Heart left ventricle (tissue), 16 donors: Measurements from ENCODE around the gene DAB1. TPM values are rescaled to one million over a fixed set of nuclear protein-coding genes. Genes with fewer than 3 reads are reported as not detected.

ENCODE experiments used
- ATAC-seq, 4 donors: fragments of 200-7000 bp; cut with Tn5 transposase; one replicate each; pipeline ENCODE4 v1.9.1; 2020 to 2022; ENCODE audit warnings: moderate library complexity in 4 of 4, mild to moderate bottlenecking in 3 of 4, moderate number of reproducible peaks in 1 of 4
- DNase-seq, 5 donors: peaks; one replicate each; pipeline ENCODE4 v3.0.0-alpha.2; 2020
- H3K27ac ChIP-seq, 12 donors: fragments of 200-600 bp; sonication (generic) in 4 of 12; one replicate each; pipeline versions ENCODE4 v1.5.0 to v1.8.0; 2016 to 2022; ENCODE audit warnings: mild to moderate bottlenecking in 2 of 12
- H3K27me3 ChIP-seq, 9 donors: fragments of 200-600 bp; sonication (generic) in 2 of 9; one replicate each; pipeline versions ENCODE4 v1.5.1 to v1.8.0; 2016 to 2022; ENCODE audit warnings: mild to moderate bottlenecking in 3 of 9
- H3K36me3 ChIP-seq, 9 donors: fragments of 200-600 bp; sonication (generic) in 2 of 9; one replicate each; pipeline versions ENCODE4 v1.5.0 to v1.8.0; 2018 to 2022; ENCODE audit warnings: mild to moderate bottlenecking in 2 of 9
- H3K4me1 ChIP-seq, 12 donors: fragments of 200-600 bp; sonication (generic) in 4 of 12; one replicate each; pipeline versions ENCODE4 v1.5.0 to v1.8.0; 2016 to 2022; ENCODE audit warnings: mild to moderate bottlenecking in 3 of 12
- H3K4me3 ChIP-seq, 12 donors: fragments of 200-600 bp; sonication (generic) in 4 of 12; one replicate each; pipeline versions ENCODE4 v1.5.0 to v1.8.0; 2017 to 2022; ENCODE audit warnings: mild to moderate bottlenecking in 9 of 12, moderate library complexity in 4 of 12
- H3K9me3 ChIP-seq, 12 donors: fragments of 200-600 bp; sonication (generic) in 4 of 12; one replicate each; pipeline versions ENCODE4 v1.5.0 to v1.8.0; 2016 to 2022; ENCODE audit warnings: mild to moderate bottlenecking in 1 of 12
- CTCF ChIP-seq, 12 donors: fragments of 200-600 bp; sonication (generic) in 4 of 12; IDR thresholded peaks; one replicate each; pipeline versions ENCODE4 v1.5.0 to v1.8.0; 2018 to 2022; ENCODE audit warnings: antibody characterized with exemption in 12 of 12, mild to moderate bottlenecking in 5 of 12
- POLR2A ChIP-seq, 2 donors: fragments of 450-650 bp; IDR thresholded peaks; one replicate each; pipeline ENCODE4 v1.6.1; 2017; ENCODE audit warnings: antibody characterized with exemption in 2 of 2, mild to moderate bottlenecking in 2 of 2, moderate library complexity in 2 of 2
- WGBS, 4 donors: extraction: QIAGEN DNeasy Blood & Tissue Kit in 2 of 4; methylation state at CpG; one replicate each; pipeline versions ENCODE4 v1.1.5 to v1.1.7; 2013 to 2018; 5-methylcytosine and 5-hydroxymethylcytosine counted together
- intact Hi-C, 10 donors: fragments of 100-400 bp; cut with DNase I; formaldehyde crosslinking; loops; one replicate each; pipeline versions ENCODE4 v1.11.1 to v1.14.2; 2022
- polyA plus RNA-seq, 2 donors: library from polyadenylated mRNA; stranded (reverse); fragments of 200-250 nt; gene quantifications; one replicate each; pipeline ENCODE4 v1.2.3, GENCODE V29; 2013
- total RNA-seq, 9 donors: library from RNA; depleted of rRNA in 2 of 9; stranded (reverse); fragments of >200 nt in 2 of 9; fragmentation: NEBNext Ultra II Directional in 3 of 9; extraction: Animal tissue kit (Norgen Biotek cat#: 25700) in 3 of 9; gene quantifications; one replicate each; pipeline versions ENCODE4 v1.1.0 to v1.2.4, GENCODE V29; 2016 to 2023
- donor health status: ischemic (EF 13 %, LVEDD 7.1; RV severe dilation, severe dysfunction).
- donor health status: healthy with polysubstance abuse.
- donor health status: DM: no; HTN: yes; CAD: no.
- donor health status: DM: no; HTN: no; CAD: no.
- donor health status: ischemic (EF 25% LVEDD 6.9; RV normal size, moderate dysfunction).
- donor health status: ischemic (EF 25% LVEDD 5.7; RV mildly dilated, moderate dysfunction).
- donor health status: healthy.
- donor health status: DM: yes; HTN: yes; CAD: no.
- donor health status: ischemic (EF 35%, LVEDD 5.7; RV mildly dilated, moderate dysfunction).
- donor health status: nonischemic (EF 11% LVEDD 7.7; RV severe dilation, severe dysfunction).
- donor health status: DM: yes; HTN: yes; CAD: no.
- donor health status: PGD.
- donor health status: ischemic (EF 29% LVEDD 5.4; RV normal size, mild dysfunction).
- donor health status: nonischemic (EF 23%, LVEDD 6.1; RV moderate dilation, normal function).

Gene DAB1
- total and polyA plus RNA-seq, 11 donors: 0.26 to 28.8 (median 5.2) TPM

DNA sequence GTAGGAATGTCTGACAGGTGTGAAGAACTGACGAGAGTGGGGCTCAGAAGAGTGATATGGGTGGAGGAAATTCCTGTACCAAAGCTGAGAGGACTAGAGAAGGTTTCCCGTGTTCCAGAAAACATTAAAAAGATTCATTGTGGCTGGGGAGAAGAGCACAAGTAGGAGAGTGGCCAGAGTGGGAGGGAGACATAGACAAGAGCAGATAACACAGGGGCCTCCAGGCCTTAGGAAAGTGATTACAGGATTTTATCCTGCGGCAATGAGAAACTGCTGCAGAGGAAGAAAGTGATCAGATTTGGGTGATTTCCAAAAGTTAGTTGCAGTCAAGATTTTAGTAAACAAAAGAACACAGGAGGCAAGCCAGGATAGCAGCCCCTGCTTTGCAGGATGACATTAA lies 465.9 kb downstream of the DAB1 start:
- TF ChIP-seq CTCF (IDR thresholded peaks at IDR 0.05): no peak
- H3K36me3 ChIP-seq: no peaks in the 10 kb centered on the region
- DNase-seq (no peak), ATAC-seq (no peak)
- H3K4me1 ChIP-seq: no peaks in the 10 kb centered on the region
- no peak overlapping the region for H3K4me3 ChIP-seq
- peaks cover 0 to 1% (median 0%) of the 10 kb centered on the region in 9 donors for H3K27me3 ChIP-seq
- 45 to 54% (median 52%) methylated on average over 3 of the region's 3 CpGs for WGBS, 4 donors
- no peaks in the 10 kb centered on the region for H3K9me3 ChIP-seq
- H3K27ac ChIP-seq: no peak overlapping the region
- intact Hi-C loops: no loop called here

DNA sequence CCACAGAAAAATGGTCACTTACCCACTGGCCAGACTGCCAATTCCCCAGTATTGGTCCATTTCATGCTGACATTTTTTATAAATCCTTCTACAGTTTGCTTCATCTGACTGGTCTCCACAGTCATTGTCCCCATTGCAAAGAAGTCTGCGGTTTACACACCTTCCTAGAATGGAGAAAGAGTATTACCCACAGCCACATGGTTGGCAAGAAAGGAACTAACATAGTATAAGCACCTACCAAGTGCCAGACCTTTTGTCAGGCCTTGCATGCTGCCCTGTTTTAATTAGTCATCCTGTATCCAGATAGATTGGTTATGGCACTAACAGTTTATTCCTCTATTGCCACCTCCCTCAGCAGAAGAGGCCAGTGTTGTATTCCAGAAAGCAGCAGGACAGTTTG lies 469.2 kb downstream of the DAB1 start:
- Histone ChIP-seq H3K27me3 (peaks cover 0 to 3% (median 0%) of the 10 kb centered on the region in 9 donors), H3K4me3 (no peak overlapping the region), H3K36me3 (no peaks in the 10 kb centered on the region), H3K27ac (no peak overlapping the region), H3K9me3 (no peaks in the 10 kb centered on the region), H3K4me1 (no peaks in the 10 kb centered on the region)
- no peak for DNase-seq
- no peak for ATAC-seq
- WGBS, 4 donors: 86 to 97% (median 92%) methylated on average over 1 of the region's 1 CpG
- intact Hi-C loops: no loop called here
- no peak for TF ChIP-seq CTCF (IDR thresholded peaks at IDR 0.05)
- TF ChIP-seq POLR2A (IDR thresholded peaks at IDR 0.05): no peak

- WGBS, 4 donors: 41 to 59% (median 49%) methylated on average over 5 of the region's 5 CpGs
- intact Hi-C loops: loop anchor here in 1 of 10 donors (2.0 kb wide), 1 partner anchor 21 kb away; no protein-coding TSS in a partner anchor
- Histone ChIP-seq H3K4me1 (no peaks in the 10 kb centered on the region), H3K27ac (no peak overlapping the region), H3K27me3 (peaks cover 0 to 3% (median 0%) of the 10 kb centered on the region in 9 donors), H3K9me3 (no peaks in the 10 kb centered on the region), H3K4me3 (no peak overlapping the region), H3K36me3 (no peaks in the 10 kb centered on the region)
- no peak for DNase-seq
- ATAC-seq: no peak
- no peak for TF ChIP-seq CTCF (IDR thresholded peaks at IDR 0.05)
- TF ChIP-seq POLR2A (IDR thresholded peaks at IDR 0.05): no peak
These were observed 470.5 kb downstream of the DAB1 start for GRCh38 chr1:56953386-56953785.

DNA sequence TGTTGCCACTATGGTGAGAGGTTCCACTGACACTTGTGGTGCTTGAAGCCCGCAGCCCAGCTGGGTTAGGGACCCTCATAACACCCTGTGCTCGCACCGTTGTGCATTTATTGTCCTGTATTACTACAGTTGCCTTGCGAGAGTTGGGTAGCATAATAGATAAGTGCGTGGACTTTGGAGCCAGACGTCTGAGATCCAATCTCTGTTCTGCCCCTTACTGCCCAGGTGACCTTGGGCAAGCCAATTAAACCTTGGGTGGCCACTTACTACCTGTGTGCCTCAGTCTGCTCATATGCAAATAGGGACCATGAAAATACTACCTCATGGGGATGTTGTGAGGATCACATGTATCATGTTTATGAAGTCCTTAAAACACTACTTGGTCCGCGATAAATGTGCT lies 471.4 kb downstream of the DAB1 start:
- DNase-seq: no peak
- no peak overlapping the region for H3K4me3 ChIP-seq
- H3K9me3 ChIP-seq: no peaks in the 10 kb centered on the region
- H3K4me1 ChIP-seq: no peaks in the 10 kb centered on the region
- no peaks in the 10 kb centered on the region for H3K36me3 ChIP-seq
- 84 to 89% (median 85%) methylated on average over 8 of the region's 8 CpGs for WGBS, 4 donors
- intact Hi-C loops: loop anchor here in 1 of 10 donors (2.0 kb wide), 1 partner anchor 20 kb away; no protein-coding TSS in a partner anchor
- TF ChIP-seq POLR2A (IDR thresholded peaks at IDR 0.05): no peak
- TF ChIP-seq CTCF (IDR thresholded peaks at IDR 0.05): no peak
- H3K27me3 ChIP-seq: peaks cover 0 to 3% (median 0%) of the 10 kb centered on the region in 9 donors
- no peak overlapping the region for H3K27ac ChIP-seq
- ATAC-seq: no peak
